ENCODE data around the gene CCDC32.
"Not testable (repeated sequence)": the region's sequence is repeated elsewhere in the genome, so short reads cannot be mapped to it uniquely, and the experiment has no call there.

The CCDC32 gene

GRCh38 chr15:40564591-40565332 lies at the start of gene CCDC32:
Gene CCDC32, minus strand, starts transcription at chr15:40565042. Its CDS starts 2,027 bp downstream, at chr15:40563015.
- DNase-seq, result peak; percentile 96

DNA sequence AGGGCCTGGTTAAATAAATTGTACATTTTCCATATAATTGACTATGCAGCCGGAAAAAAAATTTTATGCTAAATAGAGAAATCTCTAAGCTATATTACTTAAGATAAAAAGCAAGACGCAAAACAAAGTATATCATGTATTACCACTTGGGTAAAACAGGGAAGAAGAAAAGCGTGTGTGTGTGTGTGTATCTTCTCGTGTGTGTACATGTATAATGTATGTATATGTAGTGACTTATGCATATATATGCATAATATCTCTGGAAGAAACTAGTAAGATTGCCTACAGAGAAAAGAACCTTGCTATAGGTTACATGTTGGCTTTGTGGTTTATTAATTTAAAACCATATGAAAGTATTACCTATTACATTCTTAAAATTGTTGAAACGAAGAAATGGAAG lies 48.2 kb upstream of the CCDC32 start:
- no peak for DNase-seq

DNA sequence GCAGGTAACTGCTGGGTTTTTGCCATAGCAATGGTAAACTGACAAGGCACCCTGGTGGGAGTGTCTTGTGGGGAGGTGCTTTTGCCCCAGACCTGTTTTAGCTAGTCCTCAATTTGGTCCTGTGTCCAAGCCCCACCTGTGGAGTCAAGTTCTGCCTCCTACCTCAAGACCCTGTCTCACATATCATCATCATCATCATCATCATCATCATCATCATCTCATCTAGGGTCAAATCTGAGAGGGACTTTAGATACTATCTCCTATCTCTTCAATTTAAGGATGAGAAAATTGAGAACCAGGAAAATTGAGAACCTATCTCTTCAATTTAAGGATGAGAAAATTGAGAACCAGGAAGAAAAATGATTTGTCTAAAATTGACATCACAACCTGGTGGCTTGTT lies 39.1 kb upstream of the CCDC32 start:
- no peak for DNase-seq

- no peak for DNase-seq
Observed at GRCh38 chr15:40600956-40601355, 36.1 kb upstream of the CCDC32 start.

DNA sequence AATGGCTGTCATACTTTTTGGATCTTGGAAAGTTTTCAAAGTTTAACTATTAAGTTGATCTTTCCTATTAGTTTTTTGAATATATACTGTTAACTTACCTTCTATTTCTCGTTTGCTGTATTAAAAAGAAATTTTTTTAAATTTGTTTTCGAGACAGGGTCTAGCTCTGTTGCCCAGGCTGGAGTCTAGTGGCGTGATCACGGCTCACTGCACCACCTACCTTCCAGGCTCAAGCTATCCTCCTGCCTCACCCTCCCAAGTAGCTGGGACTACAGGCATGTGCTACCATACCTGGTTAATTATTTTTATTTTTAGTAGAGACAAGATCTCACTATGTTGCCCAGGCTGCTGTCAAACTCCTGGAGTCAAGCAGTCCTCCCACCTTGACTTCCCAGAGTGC lies 33.8 kb upstream of the CCDC32 start:
- DNase-seq, result no peak

GRCh38 chr15:40598126-40598525 lies 33.3 kb upstream of the CCDC32 start:
- no peak for DNase-seq

DNA sequence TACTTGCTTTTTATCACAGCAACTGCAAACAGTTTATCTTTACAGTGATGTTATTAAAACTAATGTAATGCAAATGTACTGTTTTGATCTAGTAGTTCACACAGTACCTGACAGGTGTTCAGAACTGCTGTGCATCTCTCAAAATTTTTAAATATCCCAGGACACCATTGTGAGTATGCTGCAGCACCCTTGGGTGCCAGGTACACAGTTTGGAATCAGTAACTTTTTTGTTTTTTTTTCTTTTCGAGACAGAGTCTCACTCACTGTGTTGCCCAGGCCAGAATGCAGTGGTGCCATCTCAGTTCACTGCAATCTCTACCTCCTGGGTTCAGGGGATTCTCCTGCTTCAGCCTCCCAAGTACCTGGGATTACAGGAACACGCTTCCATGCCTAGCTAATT lies 32.2 kb upstream of the CCDC32 start:
- DNase-seq, result no peak

DNA sequence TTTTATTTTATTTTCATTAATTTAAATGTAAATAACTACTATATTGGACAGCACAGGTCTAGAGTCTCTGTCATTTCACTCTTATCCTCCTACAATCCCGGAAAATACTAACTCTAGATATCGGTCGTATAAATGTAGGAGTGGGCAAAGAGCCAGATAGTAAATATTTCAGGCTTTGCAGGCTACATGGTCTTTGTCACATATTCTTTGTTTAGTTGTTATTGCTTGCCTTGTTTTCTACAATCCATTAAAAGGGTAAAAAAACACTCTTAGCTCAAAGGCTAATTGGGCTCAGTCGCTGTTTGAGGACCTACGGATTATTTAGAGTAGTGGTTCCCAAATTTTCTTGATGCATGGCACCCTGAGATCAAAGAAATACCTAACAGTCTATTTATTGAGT lies 30.9 kb upstream of the CCDC32 start:
- no peak for DNase-seq

DNA sequence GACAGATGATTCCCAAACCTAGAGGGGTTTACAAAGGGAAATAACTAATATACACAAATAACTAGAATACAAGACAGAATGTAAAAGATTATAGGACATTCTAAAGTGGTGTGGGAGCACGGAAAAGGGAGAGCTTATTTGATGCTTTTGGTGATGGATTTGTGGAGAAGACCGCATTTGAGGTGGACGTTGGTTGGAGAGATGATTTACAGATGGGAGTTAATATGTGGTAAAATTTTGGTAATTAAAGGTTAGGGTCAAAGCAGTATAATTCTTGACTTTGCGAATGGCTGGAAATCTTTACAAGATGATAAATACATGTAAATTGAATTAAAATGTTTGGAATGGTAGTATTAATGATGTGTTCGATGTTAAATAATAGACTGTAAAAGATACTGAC lies 30.4 kb upstream of the CCDC32 start:
- no peak for DNase-seq

DNA sequence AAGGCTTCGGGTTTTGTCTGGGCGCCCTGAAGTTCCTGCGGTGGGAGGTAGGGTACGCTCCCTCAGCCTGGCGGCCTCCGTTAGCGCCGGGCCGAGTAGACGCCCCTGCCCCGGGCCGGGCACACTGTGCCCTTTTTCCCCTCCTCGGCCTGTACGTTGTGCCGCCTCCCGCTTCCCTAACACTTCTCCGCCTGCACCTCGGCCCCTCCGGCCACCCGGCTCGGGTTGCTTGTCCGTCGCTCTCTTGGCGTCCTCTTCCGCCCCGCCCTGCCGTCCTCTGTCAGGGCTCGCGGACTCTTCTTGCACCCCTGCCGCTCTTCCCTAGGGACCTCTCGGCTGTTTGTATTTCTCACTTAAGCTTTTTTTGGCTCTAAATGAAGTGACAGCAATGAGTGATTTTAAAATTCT lies 29.6 kb upstream of the CCDC32 start:
- DNase-seq, result no peak

DNA sequence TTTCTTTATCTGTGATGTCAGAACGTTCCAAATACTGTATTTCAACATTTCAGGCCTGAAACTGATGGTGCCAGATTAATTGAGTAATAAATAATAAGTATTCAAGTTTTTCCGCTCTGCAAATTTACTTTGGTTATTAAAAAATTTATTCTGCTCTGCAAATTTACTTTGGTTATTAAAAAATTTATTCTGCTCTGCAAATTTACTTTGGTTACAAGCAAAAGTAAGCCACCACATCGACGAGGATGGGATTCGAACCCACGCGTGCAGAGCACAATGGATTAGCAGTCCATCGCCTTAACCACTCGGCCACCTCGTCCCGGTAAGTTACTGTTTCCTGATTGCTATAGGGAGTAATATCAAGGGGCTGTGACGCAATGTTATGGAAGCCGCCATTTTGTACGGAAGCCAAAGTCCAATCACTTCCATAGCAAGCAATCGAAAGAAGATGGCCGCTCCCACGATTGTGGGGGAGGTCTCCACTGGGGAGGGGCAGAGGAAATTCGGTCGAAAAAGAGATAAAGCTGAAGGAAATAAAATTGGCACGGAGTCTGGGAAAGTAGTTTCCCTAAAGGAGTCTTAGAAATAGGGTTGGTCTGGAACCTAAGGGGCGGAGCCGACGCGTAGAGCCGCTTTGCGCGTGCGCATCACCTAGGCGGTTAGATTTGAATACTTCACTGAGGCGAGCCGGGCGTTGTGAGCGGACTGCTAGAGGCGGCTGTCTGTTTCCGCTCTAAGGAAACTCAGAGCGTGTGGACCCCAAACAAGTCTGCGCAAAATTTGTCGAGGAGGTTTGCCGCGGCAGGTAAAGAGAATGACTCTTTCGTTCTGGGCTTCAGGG lies 29.0 kb upstream of the CCDC32 start, which contains the start of gene KNL1:
Gene KNL1, plus strand, starts transcription at position 662 of the 841 bp plus-strand sequence. CDS start 8,683 bp downstream, outside the sequence.
- peak; percentile 95 for DNase-seq

- DNase-seq, result no peak
Observed at GRCh38 chr15:40593165-40593564, 28.3 kb upstream of the CCDC32 start.

DNA sequence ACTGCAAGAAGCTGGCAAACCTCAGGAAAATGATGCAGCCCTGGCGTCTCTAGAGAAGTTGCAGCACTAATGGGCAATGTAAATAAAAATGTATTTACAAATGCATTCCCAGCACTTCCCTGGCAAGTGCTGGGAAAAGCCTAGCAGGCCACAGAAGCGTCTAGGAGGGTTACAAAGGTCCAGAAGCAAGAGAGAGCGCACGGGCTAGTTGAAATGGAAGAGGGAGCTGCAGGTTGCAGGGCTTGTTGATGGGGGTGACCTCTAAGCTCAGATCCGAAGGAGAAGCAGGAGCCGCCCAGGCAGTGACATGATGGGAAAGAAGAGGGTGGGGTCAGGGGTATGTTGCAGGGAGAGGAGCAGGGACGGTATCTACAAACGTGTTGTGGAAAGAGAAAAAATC lies 26.5 kb upstream of the CCDC32 start:
- no peak for DNase-seq

DNA sequence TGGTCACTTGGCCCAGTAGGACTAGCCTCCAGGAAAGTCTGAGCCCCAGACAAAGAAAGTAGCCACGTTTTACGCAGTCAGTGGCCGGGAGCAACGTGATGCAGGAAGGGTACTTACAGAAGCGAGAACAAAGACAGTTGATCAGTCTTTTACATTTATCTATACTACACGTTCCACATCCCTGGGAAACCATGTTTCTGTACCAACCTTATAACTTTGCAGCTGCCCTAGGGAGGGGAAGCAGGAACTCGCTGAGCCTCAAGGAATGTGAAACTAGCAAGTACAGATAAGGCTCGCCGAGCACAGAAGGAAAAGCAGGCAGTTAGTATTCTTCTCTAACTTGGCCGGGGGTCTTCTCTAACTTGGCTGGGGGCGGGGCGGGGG lies 25.8 kb upstream of the CCDC32 start:
- DNase-seq, result no peak

GRCh38 chr15:40584191-40584590 lies 19.3 kb upstream of the CCDC32 start:
- DNase-seq, result no peak

DNA sequence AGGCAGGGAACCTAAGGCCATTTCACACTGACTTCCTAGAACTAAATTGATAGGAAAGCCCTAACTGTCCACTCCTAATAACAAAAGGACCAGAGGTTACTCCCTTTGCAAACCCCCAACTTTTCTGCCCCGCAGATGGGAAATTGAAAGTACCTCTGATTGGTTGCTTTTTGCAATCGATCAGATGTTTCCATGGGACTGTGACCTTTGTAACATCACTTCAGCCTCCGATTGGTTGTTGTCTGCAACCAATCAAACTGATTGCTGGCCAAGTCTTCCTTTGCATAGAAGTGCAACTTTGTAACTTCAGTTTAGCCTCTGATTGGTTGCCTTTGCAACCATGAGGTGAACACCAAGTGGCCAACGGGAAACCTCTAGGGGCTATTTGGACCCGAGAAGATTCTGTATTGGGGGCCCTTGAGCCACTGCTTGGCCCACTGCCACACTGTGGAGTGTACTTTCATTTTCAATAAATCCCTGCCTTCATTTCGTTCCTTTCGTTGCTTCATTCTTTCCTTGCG lies 17.9 kb upstream of the CCDC32 start:
- DNase-seq, result no peak

- not testable (repeated sequence) for DNase-seq
Observed at GRCh38 chr15:40581796-40582195, 17.0 kb upstream of the CCDC32 start.

- no peak for DNase-seq
Observed at GRCh38 chr15:40578892-40579291, 14.1 kb upstream of the CCDC32 start.

DNA sequence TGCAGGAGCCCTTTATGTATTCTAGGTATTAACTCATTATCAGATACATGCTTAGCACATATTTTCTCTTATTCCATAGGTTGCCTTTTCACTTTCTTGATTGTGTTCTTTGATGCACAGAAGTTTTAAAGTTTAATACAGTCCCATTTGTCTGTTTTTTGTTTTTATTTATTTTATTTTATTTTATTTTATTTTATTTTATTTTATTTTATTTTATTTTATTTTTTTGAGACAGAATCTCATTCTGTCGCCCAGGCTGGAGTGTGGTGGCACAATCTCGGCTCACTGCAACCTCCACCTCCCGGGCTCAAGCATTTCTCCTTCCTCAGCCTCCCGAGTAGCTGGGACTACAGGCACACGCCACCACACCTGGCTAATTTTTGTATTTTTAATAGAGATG lies 12.1 kb upstream of the CCDC32 start:
- DNase-seq, result not testable (repeated sequence)

DNA sequence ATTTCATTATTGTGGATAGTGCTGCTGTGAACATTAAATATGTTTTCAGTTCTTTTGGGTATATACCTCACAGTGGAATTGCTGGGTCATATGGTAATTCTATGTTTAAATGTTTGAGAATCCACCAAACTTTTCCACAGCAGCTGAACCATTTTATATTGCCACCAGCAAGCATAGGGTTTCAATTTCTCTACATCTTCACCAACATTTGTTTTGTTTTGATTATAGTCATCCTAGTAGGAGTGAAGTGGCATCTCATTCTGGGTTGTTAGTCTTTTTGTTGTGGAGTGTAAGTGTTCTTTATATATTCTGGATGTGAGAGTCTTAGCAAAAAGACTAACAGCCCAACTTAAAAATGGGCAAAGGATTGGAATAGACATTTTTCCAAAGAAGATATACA lies 10.3 kb upstream of the CCDC32 start:
- no peak for DNase-seq

GRCh38 chr15:40569129-40569953 lies 4.5 kb upstream of the CCDC32 start, which contains the start of gene RPUSD2:
Gene RPUSD2, plus strand, starts transcription at chr15:40569299. Its CDS starts 39 bp downstream, at chr15:40569338.
- DNase-seq, result peak; percentile 27

DNA sequence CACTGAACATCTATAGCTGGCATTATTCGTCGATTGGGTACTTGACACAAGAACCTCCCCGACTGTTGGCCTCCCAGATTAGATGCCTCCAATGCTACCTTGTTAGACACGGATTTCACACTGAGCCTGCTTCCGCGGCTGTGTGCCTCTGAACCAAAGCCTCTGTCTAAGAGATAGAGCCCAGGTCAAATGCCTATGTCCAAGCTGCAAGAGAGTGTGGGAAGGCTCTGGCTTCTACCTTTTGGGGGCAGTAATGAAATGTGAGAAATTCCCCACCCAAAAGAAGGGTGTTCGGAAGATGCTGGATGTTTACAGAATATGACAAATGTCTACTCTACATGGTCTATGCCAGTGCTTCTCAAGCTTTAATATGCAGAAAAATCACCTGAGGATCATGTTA lies 2.3 kb upstream of the CCDC32 start:
- DNase-seq, result no peak

All from NCI-H1436 treated with DMSO at 0.1 percent for 48 hours (cell line).